Muscle of leg (tissue), 11 donors: ENCODE data around the gene DRC3. TPM values are rescaled to one million over a fixed set of nuclear protein-coding genes. Genes with fewer than 3 reads are reported as not detected.
"Not testable (repeated sequence)": the region's sequence is repeated elsewhere in the genome, so short reads cannot be mapped to it uniquely, and the experiment has no call there.

Experiments used
- DNase-seq: peaks from one replicate; pipeline ENCODE4 v3.0.0; 2013
- H3K27ac ChIP-seq: one replicate; pipeline ENCODE4 v1.5.1; 2013; ENCODE audit warnings: mild to moderate bottlenecking, low read length, control low read depth
- H3K27me3 ChIP-seq: one replicate; pipeline ENCODE4 v1.6.1; 2013; ENCODE audit warnings: low read length; ENCODE audit not compliant: control insufficient read depth, insufficient read depth
- H3K36me3 ChIP-seq: one replicate; pipeline ENCODE4 v1.6.1; 2013; ENCODE audit warnings: low read length; ENCODE audit not compliant: control insufficient read depth, insufficient read depth
- H3K4me1 ChIP-seq: one replicate; pipeline ENCODE4 v1.6.1; 2013; ENCODE audit warnings: low read length; ENCODE audit not compliant: control insufficient read depth, insufficient read depth
- H3K4me3 ChIP-seq: one replicate; pipeline ENCODE4 v1.5.1; 2013; ENCODE audit warnings: low read length, control low read depth
- H3K9me3 ChIP-seq: replicated peaks from 2 replicates; pipeline ENCODE4 v1.6.1; 2013; ENCODE audit warnings: low read depth, low read length; ENCODE audit not compliant: control insufficient read depth
- WGBS: methylation state at CpG from one replicate; pipeline ENCODE4 v1.1.5; 2013; ENCODE audit warnings: missing lambda C conversion rate; ENCODE audit not compliant: insufficient coverage; 5-methylcytosine and 5-hydroxymethylcytosine counted together
- polyA plus RNA-seq, 8 donors: library from polyadenylated mRNA; unstranded; fragments of 120-200 nt; gene quantifications; one replicate each; pipeline versions ENCODE4 v1.2.1 to v1.2.3, GENCODE V29; 2013; ENCODE audit warnings: inconsistent platforms in 1 of 8, low replicate concordance in 1 of 8; ENCODE audit not compliant: insufficient read length in 8 of 8, insufficient read depth in 1 of 8
- total RNA-seq: library from RNA; stranded (reverse); fragments of 120-200 nt; gene quantifications from one replicate; pipeline ENCODE4 v1.2.4, GENCODE V29; 2013

DRC3 gene
- total and polyA plus RNA-seq, 9 donors: 1.6 to 6.9 (median 4.8) TPM

GRCh38 chr17:17993852-17994251 is 21.2 kb downstream of the DRC3 start:
- H3K27me3 ChIP-seq: no peaks in the 10 kb centered on the region
- H3K4me3 ChIP-seq: no peak overlapping the region
- H3K36me3 ChIP-seq: no peaks in the 10 kb centered on the region
- peaks cover 25% of the 10 kb centered on the region for H3K4me1 ChIP-seq
- DNase-seq: no peak
- WGBS: 95% methylated on average over 11 of the region's 12 CpGs
- H3K27ac ChIP-seq: no peak overlapping the region
- no peaks in the 10 kb centered on the region for H3K9me3 ChIP-seq

- Histone ChIP-seq H3K9me3 (no peaks in the 10 kb centered on the region), H3K27ac (no peak overlapping the region), H3K27me3 (no peaks in the 10 kb centered on the region), H3K4me1 (peaks cover 20% of the 10 kb centered on the region), H3K36me3 (no peaks in the 10 kb centered on the region), H3K4me3 (no peak overlapping the region)
- no peak for DNase-seq
- WGBS: 38% methylated on average over 17 of the region's 18 CpGs
Observed at GRCh38 chr17:17994271-17995069, 21.8 kb downstream of the DRC3 start.

- H3K27ac ChIP-seq, DNase-seq, H3K36me3 ChIP-seq, H3K9me3 ChIP-seq, H3K4me3 ChIP-seq, H3K27me3 ChIP-seq, H3K4me1 ChIP-seq: not testable (repeated sequence)
- WGBS: 90% methylated on average over 5 of the region's 8 CpGs
Observed at GRCh38 chr17:17995887-17996286, 23.2 kb downstream of the DRC3 start.

GRCh38 chr17:17998934-17999333 is 26.3 kb downstream of the DRC3 start:
- Histone ChIP-seq H3K9me3 (no peaks in the 10 kb centered on the region), H3K4me3 (no peak overlapping the region), H3K4me1 (peaks cover 8% of the 10 kb centered on the region), H3K27ac (no peak overlapping the region), H3K27me3 (no peaks in the 10 kb centered on the region), H3K36me3 (no peaks in the 10 kb centered on the region)
- 88% methylated on average over 8 of the region's 8 CpGs for WGBS
- DNase-seq: no peak

- H3K9me3 ChIP-seq: no peaks in the 10 kb centered on the region
- peaks cover 10% of the 10 kb centered on the region for H3K4me1 ChIP-seq
- no peak overlapping the region for H3K4me3 ChIP-seq
- H3K36me3 ChIP-seq: no peaks in the 10 kb centered on the region
- H3K27me3 ChIP-seq: no peaks in the 10 kb centered on the region
- no peak overlapping the region for H3K27ac ChIP-seq
- WGBS: 55% methylated on average over 3 of the region's 9 CpGs
- DNase-seq: no peak
Observed at GRCh38 chr17:17999364-18000029, 26.8 kb downstream of the DRC3 start.

- Histone ChIP-seq H3K36me3 (no peaks in the 10 kb centered on the region), H3K27ac (no peak overlapping the region), H3K27me3 (no peaks in the 10 kb centered on the region), H3K4me3 (no peak overlapping the region), H3K4me1 (peaks cover 7% of the 10 kb centered on the region), H3K9me3 (no peaks in the 10 kb centered on the region)
- no peak for DNase-seq
- WGBS: 61% methylated on average over 2 of the region's 8 CpGs
Observed at GRCh38 chr17:18000030-18000408, 27.4 kb downstream of the DRC3 start.

GRCh38 chr17:18002171-18002570 is 29.5 kb downstream of the DRC3 start:
- no peaks in the 10 kb centered on the region for H3K27me3 ChIP-seq
- no peaks in the 10 kb centered on the region for H3K9me3 ChIP-seq
- no peak for DNase-seq
- no peaks in the 10 kb centered on the region for H3K36me3 ChIP-seq
- no peak overlapping the region for H3K4me3 ChIP-seq
- no peak overlapping the region for H3K27ac ChIP-seq
- H3K4me1 ChIP-seq: peaks cover 7% of the 10 kb centered on the region
- 86% methylated on average over 1 of the region's 2 CpGs for WGBS

GRCh38 chr17:18004345-18004744 is 31.7 kb downstream of the DRC3 start:
- H3K27ac ChIP-seq: no peak overlapping the region
- H3K4me3 ChIP-seq: no peak overlapping the region
- H3K36me3 ChIP-seq: peaks cover 6% of the 10 kb centered on the region
- WGBS: 59% methylated on average over 5 of the region's 9 CpGs
- DNase-seq: peak; percentile 52
- H3K4me1 ChIP-seq: peaks cover 7% of the 10 kb centered on the region
- no peaks in the 10 kb centered on the region for H3K27me3 ChIP-seq
- no peaks in the 10 kb centered on the region for H3K9me3 ChIP-seq

GRCh38 chr17:18004884-18005305 is 32.2 kb downstream of the DRC3 start:
- H3K27ac ChIP-seq: no peak overlapping the region
- WGBS: 57% methylated on average over 3 of the region's 9 CpGs
- DNase-seq: no peak

GRCh38 chr17:18005496-18005895 is 32.8 kb downstream of the DRC3 start:
- no peak for DNase-seq
- Histone ChIP-seq H3K4me3 (no peak overlapping the region), H3K27ac (no peak overlapping the region), H3K9me3 (peaks cover 3% of the 10 kb centered on the region), H3K36me3 (peaks cover 6% of the 10 kb centered on the region), H3K27me3 (no peaks in the 10 kb centered on the region), H3K4me1 (peaks cover 7% of the 10 kb centered on the region)
- WGBS: 40% methylated on average over 1 of the region's 3 CpGs

More at GRCh38 chr17:18004884-18005305, 32.2 kb downstream of the DRC3 start:
- Histone ChIP-seq H3K4me1 (peaks cover 7% of the 10 kb centered on the region), H3K4me3 (no peak overlapping the region), H3K9me3 (no peaks in the 10 kb centered on the region), H3K36me3 (peaks cover 6% of the 10 kb centered on the region), H3K27me3 (no peaks in the 10 kb centered on the region)
